ENCODE results near the gene FSCN2.

DNA sequence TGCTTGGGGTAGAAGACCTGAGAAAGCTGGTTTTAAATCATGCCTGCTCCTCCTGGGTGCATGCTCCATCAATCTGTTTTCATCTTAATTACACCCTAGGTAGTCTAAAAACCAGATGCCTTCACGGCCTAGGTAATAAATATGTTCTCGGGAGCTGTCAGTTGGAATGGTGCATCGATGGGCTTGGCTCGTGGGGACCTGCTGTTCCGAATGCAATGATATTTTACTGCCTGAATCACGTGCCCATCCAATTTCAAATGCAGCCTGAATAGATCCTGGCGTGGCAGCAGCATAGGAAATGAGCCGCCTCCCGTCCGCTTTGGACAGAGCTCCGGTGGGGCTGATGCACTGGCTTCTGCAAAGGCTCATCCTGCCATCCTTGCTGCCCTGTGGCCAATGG lies 42.8 kb downstream of the FSCN2 start:
- TF ChIP-seq, protein P1, sequence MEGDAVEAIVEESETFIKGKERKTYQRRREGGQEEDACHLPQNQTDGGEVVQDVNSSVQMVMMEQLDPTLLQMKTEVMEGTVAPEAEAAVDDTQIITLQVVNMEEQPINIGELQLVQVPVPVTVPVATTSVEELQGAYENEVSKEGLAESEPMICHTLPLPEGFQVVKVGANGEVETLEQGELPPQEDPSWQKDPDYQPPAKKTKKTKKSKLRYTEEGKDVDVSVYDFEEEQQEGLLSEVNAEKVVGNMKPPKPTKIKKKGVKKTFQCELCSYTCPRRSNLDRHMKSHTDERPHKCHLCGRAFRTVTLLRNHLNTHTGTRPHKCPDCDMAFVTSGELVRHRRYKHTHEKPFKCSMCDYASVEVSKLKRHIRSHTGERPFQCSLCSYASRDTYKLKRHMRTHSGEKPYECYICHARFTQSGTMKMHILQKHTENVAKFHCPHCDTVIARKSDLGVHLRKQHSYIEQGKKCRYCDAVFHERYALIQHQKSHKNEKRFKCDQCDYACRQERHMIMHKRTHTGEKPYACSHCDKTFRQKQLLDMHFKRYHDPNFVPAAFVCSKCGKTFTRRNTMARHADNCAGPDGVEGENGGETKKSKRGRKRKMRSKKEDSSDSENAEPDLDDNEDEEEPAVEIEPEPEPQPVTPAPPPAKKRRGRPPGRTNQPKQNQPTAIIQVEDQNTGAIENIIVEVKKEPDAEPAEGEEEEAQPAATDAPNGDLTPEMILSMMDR (IDR thresholded peaks at IDR 0.05): no peak
- TF ChIP-seq POLR2AphosphoS5 (IDR thresholded peaks at IDR 0.05): no peak

All from breast epithelium (tissue), 3 donors.